ENCODE measurements around the gene COPRS.

DNA sequence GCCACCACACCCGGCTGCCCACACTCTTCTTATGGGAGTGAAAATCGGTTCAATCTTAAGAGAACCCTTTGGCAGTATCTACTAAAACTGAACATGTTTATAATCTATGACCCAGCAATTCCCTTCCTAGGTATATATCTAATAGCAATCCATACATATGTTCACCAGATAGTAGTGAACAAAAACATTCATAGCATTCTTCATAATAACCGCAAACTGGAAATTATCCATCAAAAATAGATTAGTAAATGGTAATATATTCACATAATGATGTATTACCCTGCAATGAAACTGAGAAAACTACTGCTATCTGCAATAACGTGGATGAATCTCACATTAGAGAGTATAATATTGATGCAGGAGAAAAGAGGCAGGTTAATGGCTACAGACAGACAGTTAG, 23.1 kb downstream of the COPRS start:
- no peak for TF ChIP-seq SUZ12 (IDR thresholded peaks at IDR 0.05)
- TF ChIP-seq ARNT (IDR thresholded peaks at IDR 0.05): no peak
- TF ChIP-seq SP1 (IDR thresholded peaks at IDR 0.05): no peak
- TF ChIP-seq FOXA1 (IDR thresholded peaks at IDR 0.05): no peak
- TF ChIP-seq ZNF384 (IDR thresholded peaks at IDR 0.05): no peak
- TF ChIP-seq TARDBP (IDR thresholded peaks at IDR 0.05): no peak
- no peak for TF ChIP-seq FOXM1 (IDR thresholded peaks at IDR 0.05; ENCODE audit: borderline replicate concordance)
- TF ChIP-seq, protein P1, sequence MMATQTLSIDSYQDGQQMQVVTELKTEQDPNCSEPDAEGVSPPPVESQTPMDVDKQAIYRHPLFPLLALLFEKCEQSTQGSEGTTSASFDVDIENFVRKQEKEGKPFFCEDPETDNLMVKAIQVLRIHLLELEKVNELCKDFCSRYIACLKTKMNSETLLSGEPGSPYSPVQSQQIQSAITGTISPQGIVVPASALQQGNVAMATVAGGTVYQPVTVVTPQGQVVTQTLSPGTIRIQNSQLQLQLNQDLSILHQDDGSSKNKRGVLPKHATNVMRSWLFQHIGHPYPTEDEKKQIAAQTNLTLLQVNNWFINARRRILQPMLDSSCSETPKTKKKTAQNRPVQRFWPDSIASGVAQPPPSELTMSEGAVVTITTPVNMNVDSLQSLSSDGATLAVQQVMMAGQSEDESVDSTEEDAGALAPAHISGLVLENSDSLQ (IDR thresholded peaks at IDR 0.05): no peak
